NCI-H510A treated with DMSO at 0.1 percent for 48 hours (cell line): ENCODE results near the gene TRAPPC5.

Experiments
- DNase-seq: peaks from one replicate; lab custom pipeline; 2025; lab: John Stamatoyannopoulos, UW

The TRAPPC5 gene

DNA sequence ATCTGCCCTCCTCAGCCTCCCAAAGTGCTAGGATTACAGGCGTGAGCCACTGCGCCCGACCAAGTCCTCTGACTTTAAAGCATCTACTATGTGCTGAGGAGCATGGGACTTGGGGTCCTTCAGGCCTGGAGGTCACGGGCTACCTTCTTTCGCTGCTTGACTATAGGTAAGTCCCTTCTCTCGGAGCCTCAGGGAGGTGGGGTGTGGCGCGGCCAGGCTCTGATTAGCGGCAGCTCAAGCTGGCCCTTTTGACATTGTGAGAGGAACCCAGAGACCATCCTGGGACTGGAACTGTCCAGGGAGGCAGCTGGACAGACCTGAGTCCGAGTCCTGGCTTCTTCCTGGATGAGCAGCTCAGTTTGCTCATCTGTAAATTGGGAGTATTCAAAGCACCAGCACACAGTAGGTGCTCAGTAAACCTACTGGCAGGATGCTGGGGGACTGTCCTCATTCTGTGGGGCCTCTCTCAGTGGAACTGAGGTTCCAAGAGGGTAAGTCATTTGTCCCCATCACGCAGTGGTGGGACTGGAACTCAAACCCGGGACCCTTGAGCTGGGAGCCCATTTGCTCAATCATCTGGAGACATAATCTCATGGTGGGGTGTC, 20.5 kb downstream of the TRAPPC5 start:
- DNase-seq: no peak

DNA sequence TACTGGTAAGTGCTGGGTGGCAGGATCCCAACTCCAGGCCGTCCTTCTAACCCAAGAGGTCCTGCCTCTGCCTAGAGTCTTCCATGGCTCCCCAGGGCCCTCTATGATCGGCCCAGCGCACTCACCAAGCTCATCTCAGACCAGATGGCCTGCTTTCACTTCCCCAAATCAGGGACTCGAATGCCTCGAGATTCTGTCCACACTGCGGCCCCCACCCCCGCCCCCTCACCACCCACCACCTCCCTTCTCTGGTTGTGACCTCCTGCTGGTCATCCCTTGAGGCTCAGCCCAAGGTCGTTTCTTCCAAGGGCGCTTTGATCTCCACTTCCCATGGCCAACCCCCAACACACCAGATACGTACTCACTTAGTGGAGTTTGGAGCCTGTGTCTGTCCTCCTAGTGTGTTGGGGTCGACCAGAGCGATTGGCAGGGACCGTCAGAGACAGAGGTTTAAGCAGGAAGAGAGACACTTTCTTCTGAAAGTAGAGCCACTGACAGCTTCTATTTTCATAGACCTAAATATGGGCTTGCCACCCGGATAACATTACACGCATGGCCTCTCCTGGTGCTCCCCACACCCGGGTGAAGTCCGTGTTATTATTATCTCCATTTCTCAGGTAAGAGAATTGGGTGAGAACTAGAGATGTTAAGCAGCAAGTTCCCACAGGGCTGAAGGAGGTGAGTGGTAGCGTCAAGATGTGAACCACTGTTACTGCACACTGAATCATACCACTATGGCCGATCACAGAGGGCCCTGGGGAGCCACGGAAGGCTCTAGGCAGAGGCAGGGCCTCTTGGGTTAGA, 21.2 kb downstream of the TRAPPC5 start, which contains the start of gene FCER2:
Gene FCER2 (minus strand): TSS at position 478 of the 804 bp plus-strand sequence. CDS start 2,371 bp downstream, outside the sequence.
- DNase-seq: no peak

DNA sequence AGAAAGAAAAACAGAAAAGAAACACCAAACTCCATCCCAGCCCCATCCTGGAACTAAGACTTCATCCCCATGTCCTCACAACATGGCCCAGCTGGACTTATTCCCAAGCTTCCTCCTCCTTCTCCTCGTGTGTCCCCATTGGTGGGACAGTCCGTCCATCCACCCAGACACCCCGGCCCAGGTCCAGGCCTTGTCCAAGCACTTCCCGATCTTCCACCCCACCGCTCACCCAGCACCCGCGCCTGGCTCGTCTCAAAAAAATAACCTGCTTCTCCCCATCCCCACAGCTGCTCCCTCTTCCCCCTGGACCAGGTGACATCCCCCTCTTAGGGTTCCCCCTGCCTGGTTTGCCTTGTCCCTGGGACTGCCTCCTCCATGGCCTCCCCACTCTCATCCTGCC, 22.7 kb downstream of the TRAPPC5 start:
- no peak for DNase-seq

DNA sequence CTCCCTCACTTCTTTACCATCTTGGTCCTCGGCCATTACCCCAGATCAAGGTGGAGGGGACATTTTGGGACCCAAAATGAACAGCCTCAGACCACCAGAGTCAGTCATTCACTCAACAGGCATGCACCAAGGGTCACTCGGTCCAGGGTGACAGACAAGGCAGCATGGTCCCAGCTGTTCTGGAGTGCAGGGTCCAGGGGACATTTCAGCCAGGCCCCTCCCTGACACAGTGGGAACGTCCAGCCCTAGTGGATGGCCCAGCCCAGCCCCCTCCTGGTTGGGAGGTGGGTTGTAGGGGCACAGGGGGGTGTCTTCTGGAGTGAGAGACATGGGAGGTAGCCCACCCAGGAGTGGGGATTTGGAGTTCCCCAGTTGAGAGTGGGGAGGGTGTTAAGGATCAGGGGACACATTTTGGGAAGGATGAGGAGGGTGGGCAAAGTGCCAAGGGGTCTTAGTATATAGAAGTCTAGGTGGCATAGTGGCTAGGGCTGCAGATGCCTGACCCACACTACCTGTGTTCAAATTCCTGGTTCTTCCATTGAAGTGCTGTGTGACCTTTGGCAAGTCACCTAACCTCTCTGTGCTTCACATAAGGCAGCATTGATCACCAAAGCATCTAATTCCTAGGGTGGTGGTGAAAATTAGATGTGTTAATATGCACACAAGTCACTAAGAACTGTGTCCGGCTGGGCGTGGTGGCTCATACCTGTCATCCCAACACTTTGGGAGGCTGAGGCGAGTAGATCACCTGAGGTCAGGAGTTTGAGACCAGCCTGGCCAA, 23.8 kb downstream of the TRAPPC5 start:
- no peak for DNase-seq

DNA sequence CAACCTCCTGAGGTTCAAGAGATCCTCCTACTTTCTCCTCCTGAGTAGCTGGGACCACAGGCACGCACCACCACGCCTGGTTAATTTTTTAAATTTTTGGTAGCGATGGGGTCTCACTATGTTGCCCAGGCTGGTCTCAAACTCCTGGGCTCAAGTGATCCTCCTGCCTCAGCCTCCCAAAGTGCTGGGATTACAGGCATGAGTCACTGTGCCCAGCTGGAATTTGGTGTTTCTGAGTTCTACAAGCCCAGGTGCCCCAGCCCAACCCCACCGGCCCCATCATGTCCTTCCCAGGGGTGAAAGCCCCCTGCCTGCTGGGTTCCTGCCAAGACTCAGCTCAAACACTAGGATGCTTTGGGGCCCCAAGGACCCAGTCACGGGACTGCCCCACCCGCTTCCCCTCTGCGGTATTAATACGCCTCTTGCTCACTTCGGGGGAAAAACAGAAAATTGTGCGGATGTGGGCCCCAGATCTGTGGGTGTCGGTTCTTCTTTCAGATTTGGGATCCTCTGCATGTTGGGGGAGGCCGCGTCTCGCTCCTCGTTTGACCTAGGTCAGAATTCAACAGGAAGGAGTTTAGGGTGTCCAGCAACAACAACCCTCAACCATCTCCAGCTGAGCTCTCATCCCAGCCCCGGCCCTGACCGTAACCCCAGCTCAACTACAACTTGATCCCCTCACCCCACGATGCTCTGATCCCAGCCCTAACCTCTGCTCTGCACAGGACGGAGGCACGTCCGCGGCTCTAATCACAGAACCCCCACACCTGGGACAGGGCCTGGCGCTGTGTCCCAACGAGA, 25.0 kb downstream of the TRAPPC5 start:
- no peak for DNase-seq

DNA sequence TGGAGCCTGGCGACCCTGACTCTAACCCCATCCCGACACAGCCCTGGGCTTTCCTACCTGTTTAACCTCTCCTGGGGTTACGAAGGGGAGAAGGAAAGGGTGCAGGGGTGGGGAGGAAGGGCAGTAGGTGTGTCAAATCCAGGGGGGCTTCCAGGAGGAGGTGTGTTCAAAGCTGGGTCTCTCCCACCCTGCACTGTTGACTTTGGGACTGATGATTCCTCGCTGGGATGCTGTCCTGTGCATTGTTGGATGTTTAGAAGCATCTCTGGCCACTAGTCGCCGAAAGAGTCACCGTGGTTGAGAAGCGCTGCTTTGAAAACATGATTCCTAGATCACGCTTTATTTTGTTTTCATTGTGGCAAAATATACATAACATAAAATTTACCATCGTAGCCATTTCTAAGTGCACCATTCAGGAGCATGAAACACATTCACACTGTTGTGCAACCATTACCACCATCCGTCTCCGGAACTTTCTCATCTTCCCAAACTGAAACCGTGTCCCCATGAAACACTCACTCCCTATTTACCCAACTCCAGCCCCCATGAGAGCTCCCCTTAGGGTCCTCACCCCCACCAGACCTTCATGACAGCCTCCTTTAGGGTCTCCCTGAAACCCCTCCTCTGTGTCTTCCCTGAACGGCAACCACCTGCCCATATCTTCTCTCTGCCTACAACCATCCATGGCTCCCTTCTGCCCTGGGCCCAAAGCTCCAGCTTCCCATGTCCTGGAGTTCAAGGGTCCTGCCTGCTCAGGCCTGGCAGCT, 25.7 kb downstream of the TRAPPC5 start:
- no peak for DNase-seq

DNA sequence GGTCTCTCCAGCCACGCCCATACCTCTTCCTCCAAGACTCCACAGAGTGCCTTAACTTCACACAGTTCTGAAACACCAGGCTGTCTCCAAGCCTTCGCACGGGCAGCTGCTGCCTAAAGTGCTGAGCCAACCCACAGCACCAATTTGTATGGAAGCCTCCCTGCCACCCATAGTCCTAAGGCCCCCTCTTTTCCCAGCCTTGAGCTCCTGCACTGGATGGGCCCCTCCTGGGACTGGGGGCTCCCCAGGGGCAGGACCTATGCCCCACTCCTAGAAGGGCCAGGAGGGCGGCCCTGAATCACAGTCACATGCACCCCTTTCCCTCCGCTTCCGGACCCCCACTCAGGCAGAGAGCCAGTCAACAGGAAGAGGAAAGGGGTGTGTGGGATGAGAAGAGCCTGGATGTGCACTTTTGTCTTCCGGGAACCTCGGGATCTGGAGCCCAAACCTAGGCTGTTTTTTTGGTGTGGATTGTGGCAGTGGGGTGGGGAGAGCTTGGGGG, 26.4 kb downstream of the TRAPPC5 start:
- no peak for DNase-seq

DNA sequence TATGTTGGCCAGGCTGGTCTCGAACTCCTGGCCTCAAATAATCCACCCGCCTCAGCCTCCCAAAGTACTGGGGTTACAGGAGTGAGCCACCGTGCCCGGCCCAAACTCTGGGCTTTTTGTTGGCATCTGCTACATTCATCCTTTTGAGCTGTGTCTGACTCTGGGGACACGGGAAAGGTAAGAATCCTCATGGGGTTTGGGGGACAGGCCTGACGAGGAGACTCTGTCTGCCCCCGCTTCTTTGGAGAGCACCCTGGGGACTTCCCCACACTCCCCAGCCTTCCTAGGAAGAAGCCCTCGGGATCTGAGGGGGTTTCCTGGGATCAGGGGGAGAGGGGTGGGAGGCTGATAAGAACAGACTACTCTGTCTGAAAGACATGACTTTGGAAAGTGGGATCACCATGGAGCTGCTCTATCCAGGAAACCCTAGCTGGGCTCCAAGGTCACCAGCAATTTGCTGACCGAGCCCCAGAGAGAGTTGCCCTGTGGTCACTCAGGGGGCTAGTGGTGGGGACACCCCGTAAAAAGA, 29.4 kb downstream of the TRAPPC5 start:
- no peak for DNase-seq

DNA sequence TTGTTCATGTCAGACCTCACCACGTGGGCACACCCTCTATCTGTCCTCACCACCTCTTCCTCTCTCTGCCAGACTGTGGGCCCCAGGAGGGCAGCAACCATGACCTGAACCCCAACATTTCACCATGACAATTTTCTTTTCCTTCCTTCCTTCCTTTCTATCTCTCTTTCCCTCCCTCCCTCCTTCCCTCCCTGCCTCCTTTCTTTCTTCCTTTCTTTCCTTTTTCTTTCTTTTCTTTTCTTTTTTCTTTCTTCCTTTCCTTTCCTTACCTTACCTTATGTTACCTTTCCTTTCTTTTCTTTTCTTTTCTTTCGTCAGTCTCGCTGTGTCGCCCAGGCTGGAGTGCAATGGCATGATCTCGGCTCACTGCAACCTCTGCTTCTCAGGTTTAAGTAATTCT, 30.0 kb downstream of the TRAPPC5 start:
- DNase-seq: no peak

DNA sequence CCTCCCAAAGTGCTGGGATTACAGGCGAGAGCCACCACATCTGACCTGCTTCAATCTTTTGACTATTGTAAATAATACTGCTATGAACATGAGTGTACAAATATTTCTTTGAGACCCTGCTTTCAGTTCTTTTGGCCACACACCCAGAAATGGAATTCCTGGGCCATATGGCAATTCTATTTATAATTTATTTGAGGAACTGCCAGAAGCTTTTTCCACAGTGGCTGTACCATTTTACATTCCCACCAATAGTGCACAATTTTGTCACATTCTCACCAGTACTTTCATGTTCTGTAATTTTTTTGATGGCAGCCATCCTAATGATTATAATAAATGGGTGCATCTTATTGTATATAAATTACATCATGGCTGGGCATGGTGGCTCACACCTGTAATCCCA, 35.0 kb downstream of the TRAPPC5 start:
- no peak for DNase-seq

DNA sequence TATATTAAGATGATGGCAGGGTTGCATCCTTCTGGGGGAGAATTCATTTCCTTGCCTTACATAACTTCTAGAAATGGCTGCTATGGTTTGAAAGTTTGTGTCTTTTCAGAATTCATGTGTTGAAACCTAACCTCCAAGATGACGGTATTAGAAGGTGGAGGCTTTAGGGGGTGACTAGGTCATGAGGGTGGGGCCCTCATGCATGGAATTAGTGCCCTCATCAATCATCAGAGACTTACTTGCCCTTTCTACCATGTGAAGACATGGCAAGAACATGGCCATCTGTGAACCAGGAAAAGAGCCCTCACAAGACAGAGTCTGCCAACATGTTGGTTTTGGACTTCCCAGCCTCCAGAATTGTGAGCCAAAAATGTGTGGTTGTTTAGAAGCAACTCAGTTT, 36.1 kb downstream of the TRAPPC5 start:
- DNase-seq: no peak

DNA sequence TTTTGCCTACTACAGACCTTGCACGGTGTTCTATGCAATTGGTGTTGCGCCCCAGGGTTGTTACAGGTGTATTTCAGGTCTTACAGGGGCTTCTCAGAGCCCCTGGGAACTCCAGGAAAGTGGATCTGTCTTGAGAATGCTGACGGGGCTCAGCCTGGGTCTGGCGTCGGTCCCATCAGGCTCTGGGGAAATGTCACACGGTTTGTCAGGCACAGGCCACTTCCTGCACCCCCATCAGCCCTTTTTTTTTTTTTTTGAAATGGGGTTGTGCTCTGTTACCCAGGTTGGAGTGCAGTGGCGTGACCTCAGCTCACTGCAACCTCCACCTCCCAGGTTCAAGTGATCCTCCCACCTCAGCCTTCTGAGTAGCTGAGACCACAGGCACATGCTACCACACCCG, 38.0 kb downstream of the TRAPPC5 start:
- no peak for DNase-seq

DNA sequence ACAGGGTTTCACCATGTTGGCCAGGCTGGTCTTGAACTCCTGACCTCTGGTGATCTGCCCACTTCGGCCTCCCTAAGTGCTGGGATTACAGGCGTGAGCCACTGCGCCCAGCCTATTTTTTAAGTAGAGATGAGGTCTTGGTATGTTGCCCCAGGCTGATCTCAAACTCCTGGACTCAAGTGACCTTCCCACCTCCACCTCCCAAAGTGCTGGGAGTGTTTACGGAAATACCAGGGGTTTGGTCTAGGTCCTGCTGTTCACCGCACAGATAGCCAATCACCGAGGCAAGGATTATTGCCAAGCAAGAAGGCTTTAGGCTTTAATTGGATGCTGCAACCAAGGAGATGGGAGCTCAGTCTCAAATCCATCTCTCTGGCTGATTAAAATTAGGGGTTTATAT, 39.7 kb downstream of the TRAPPC5 start:
- no peak for DNase-seq

DNA sequence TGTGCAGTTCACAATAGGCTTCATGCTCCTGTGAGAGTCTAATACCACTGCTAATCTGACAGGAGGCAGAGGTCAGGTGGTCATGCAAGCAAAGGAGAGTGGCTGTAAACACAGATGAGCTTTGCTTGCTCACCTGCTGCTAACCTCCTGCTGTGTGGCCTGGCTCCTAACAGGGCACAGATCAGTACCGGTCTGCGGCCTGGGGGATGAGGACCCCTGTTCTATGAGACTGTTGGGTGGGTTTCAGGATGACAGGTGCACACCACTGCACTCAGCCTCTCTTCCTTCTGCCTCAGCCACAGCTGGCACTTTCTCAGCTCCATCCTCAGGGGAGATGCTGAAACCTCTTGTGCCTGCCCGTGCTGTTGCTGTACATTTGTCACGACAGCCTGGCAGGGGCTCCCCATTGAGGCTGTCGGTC, 41.6 kb downstream of the TRAPPC5 start:
- DNase-seq: peak; percentile 19

DNA sequence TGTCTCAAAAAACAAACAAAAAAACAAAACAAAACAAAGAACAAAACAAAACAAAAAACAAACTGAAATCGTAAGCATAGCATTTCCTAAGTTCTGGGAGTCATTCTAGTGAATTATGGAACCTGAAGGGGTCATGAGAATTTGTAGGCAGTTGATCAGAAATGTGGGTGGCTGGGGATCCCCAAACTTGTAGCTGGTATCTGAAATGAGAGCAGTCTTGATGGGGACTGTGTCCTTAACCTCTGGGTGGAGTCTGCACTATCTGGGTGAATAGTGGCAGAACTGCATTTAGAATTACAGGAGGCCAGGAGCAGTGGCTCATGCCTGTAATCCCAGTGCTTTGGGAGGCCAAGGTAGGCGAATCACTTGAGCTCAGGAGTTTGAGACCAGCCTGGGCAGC, 45.2 kb downstream of the TRAPPC5 start:
- DNase-seq: no peak

DNA sequence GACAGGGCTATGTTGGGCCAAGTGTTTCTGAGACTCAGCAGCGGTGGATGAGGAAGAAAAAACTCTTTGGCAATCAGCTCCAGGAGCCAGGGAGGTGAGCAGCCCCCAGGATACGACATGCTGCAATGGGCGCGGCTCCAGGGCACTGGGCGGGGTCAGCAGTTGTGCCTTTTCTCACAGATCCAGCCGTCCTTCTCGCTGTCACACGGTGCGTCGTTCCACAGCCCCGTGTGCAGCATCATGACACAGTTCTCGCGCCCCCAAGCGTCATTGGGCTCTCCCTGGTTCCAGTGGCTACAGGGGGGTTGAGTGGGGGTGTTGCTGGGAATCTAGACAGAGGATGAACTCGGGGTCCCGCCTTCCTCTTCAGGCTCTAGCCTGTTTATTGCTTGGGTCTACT, 48.6 kb downstream of the TRAPPC5 start:
- no peak for DNase-seq

DNA sequence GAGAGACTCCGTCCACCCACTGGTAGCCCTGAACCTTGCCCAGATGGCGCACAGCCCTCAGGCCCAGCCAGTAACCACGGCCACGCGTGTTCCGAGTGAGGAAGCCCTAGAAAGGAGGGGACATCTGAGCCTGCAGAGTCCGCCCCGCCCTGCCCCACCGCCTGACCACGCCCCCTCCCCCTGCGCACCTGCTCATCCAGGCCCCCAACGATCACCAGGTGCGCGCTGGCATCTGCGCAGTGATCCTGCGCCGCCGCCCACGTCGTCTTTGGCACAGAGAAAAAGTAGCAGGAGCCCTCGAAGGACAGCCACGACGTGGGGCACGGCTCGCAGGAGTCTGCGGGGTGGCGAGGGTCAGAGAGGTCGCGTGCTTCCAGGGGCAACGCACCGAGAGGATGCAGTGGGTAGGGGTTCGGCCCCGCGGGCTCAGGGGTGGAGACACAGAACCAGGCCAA, 49.2 kb downstream of the TRAPPC5 start:
- no peak for DNase-seq

DNA sequence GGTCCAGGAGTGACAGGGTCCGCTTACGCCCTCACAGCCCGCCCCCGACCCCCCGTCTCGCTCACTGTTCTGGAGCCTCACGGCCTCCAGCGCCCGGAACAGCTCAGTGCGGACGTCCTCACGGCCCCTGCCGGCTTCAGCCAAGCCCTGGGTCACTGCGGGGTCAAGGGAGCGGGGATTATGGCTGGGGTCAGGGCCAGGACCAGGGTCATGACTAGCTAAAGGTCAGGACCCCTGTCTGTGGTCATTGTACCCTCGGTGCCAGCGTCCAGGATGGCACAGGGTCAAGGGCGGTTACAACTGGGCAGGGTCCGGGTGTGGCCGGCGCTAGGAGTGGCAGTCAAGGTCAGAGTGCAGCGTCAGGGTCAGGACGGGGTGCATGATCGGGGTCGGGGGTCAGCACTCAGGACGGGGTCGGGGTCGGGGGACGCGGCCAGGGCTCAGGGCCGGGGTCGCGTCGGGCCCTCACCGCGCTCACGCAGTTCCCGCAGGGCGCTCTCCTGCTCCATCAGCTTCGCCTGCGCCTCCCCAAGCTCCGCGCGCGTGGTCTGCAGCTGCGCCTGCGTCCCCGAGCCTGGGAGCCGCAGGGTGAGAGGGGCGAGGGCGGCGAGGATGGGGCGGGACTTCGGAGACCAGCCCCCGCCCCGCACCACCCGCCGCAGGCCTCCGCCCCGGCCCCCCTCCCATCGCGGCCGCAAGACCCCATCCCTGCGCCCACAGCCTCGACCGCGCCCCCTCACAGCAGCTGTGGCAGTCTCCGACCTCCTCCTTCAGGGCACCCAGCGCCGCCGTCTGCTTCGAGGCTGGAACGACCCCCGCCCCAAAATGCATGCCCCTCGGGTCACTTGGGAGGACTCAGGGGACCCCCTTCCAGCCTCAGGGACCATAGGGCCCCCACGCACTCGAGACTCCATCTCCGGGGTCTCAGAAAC, 49.9 kb downstream of the TRAPPC5 start:
- no peak for DNase-seq

DNA sequence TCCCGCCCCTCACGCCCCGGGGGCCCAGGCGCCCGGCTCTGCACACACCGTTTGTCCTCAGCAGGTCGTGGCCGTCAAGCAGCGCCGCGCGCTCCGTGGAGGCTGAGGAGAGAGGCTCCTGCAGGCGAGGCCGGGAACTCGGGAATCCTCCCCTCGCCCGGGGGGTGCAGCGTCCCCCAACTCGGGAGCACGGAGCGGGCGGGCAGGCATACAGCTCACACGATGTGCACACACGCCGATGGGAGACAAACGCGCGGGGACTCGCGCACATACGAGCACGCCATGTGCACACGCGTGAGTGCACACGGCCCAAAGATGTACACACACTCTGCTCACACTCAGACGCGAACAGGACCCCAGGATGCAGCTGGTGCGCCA, 50.6 kb downstream of the TRAPPC5 start:
- DNase-seq: no peak

DNA sequence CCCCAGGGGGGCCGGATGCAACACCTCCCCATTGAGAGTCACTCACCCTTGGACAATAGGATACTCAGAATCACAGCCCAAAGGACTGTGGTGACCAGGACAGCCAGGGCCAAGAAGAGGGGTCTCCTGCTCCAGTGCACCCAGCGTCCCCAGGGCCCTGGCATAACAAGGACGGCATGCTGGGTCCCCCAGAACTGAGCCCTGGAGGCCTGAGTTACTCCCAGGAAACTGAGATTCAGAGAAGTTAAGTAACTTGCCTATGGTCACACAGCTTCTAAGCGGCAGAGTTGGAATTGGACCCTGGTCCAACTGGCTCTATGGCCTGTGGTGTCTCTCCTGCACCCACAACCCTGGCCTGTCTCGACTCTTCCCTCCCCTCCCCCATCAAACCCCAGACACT, 51.0 kb downstream of the TRAPPC5 start:
- DNase-seq: no peak
